ENCODE results near the gene CKS1B.

The CKS1B gene

DNA sequence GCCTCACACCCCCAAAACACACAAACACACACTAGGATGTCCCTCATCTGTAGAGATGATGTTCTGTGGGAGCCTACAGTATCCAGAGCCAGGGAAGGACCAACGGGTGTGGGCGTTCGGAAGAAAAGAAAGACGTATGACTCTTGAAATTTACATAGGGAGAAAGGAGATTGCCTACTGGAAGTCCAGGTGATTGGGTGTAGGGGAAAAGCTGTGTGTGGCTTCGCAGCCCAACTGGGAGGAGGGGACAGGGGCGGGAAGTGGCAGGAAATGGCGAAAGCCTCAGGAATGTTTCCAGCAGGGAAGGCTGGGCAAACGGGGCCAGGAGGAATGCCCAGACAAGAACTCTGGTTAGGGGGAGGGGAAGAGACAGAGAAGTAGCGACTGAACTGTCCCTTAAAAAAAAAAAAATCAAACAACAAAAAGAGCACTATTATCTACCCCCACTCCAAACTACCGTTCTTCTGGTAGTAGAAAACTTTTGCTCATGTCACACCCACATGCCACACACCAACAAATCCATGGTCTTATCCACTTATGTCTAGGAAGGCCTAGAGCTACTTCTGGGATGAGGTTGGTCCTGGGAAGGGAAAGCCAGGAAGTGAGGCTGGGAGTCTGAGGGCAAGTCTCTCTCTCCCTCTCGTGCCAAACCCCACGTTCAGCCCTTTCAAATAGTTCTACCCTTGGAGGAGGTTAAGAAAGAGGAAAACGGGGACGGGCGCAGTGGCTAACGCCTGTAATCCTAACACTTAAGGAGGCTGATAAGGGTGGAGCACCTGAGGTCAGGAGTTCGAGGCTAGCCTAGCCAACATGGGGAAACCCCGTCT, 1.8 kb upstream of the CKS1B start:
- Histone ChIP-seq H3K27ac (replicated peaks) (no peak overlapping the region), H3K4me3 (replicated peaks; ENCODE audit: insufficient read depth, low read length) (peak overlapping the region; percentile 53), H3K27me3 (ENCODE audit: insufficient read depth, poor library complexity, severe bottlenecking) (no peaks in the 10 kb centered on the region)
- no peak for TF ChIP-seq SPI1 (IDR thresholded peaks at IDR 0.05; ENCODE audit: borderline replicate concordance, low read depth)
- TF ChIP-seq CTCF (IDR thresholded peaks at IDR 0.05; ENCODE audit: insufficient read depth, low read length): no peak
- no peak for TF ChIP-seq REST (IDR thresholded peaks at IDR 0.05; ENCODE audit: insufficient replicate concordance, low read depth)
- TF ChIP-seq GABPA (IDR thresholded peaks at IDR 0.05; ENCODE audit: low read depth): no peak
- TF ChIP-seq POLR2AphosphoS5 (IDR thresholded peaks at IDR 0.05; ENCODE audit: low read depth): no peak
- no peak for DNase-seq (ENCODE audit: low read depth in 1 of 2, low spot score in 1 of 2)

DNA sequence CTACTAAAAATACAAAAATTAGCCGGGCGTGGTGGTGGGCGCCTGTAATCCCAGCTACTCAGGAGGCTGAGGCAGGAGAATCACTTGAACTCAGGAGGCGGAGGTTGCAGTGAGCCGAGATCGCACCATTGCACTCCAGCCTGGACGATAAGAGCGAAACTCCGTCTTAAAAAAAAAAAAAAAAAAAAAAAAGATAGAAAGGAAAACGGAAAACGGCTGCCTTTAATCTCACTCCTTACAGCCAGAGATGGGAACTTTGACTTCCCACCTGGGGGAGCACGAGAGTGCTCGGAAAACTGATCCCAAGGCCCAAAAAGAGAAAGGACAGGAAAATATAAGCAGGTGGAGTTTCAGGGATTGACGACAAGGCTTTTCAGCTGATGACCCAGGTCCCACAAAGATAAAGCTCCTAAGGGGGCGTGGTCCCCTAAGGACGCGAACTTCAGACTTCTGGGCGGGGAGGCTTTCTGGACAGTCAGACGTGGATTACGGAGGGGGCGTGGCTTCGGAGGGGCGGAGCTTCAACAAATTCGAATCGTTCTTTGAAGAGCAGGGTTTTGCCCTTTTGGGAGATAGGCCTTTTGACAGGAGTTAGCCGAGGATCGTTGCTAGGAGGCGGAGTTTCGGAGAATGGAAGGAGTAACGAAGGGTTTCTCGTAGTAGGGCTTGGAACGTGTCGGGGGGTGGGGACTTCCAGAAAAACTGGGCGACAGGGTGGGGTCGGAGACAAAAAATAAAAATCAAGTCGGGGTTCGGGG, 958 bp upstream of the CKS1B start:
- Histone ChIP-seq H3K4me3 (replicated peaks; ENCODE audit: insufficient read depth, low read length) (peak overlapping the region; percentile 53), H3K27me3 (ENCODE audit: insufficient read depth, poor library complexity, severe bottlenecking) (no peaks in the 10 kb centered on the region), H3K27ac (replicated peaks) (peak overlapping the region; percentile 96)
- TF ChIP-seq POLR2AphosphoS5 (IDR thresholded peaks at IDR 0.05; ENCODE audit: low read depth) (no peak), REST (IDR thresholded peaks at IDR 0.05; ENCODE audit: insufficient replicate concordance, low read depth) (no peak), SPI1 (IDR thresholded peaks at IDR 0.05; ENCODE audit: borderline replicate concordance, low read depth) (no peak), CTCF (IDR thresholded peaks at IDR 0.05; ENCODE audit: insufficient read depth, low read length) (no peak), GABPA (IDR thresholded peaks at IDR 0.05; ENCODE audit: low read depth) (no peak)
- DNase-seq (ENCODE audit: low read depth in 1 of 2, low spot score in 1 of 2): peak; percentile 85 to 97

DNA sequence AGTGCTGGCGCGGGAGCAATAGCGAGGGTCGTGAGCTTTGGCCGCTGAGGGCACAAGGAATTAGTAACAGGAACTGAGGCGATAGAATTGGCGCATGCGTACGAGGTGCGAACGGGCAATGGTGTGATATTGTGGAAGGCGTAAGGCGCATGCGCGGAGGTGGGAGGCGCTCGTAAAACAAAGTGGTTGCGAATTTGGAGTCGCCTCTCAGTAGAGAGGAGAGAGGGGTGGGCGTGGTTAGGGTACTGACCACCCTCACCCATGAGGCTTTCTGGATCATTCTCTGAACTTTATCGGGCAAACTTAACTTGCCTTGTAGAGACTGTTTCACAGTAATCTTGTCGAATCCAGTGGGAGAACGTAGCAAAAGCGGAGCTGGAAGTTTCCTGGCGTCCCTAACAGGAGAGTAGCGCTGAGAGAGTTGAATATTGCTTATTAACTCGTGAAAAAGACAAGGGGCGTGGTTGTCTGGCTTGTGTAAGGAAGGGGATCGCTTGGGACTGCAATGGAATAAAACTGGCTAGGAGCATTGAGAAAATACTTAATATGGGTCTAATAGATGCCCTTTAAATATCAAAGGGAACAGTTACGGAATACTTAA, 427 bp downstream of the CKS1B start:
- Histone ChIP-seq H3K4me3 (replicated peaks; ENCODE audit: insufficient read depth, low read length) (peak overlapping the region; percentile 83), H3K27me3 (ENCODE audit: insufficient read depth, poor library complexity, severe bottlenecking) (no peaks in the 10 kb centered on the region), H3K27ac (replicated peaks) (peak overlapping the region; percentile 96)
- TF ChIP-seq SPI1 (IDR thresholded peaks at IDR 0.05; ENCODE audit: borderline replicate concordance, low read depth) (peak; percentile 59; the same call in 1 of the 2 replicates), REST (IDR thresholded peaks at IDR 0.05; ENCODE audit: insufficient replicate concordance, low read depth) (no peak), CTCF (IDR thresholded peaks at IDR 0.05; ENCODE audit: insufficient read depth, low read length) (no peak), POLR2AphosphoS5 (IDR thresholded peaks at IDR 0.05; ENCODE audit: low read depth) (peak; percentile 49; the same call in 1 of the 2 replicates), GABPA (IDR thresholded peaks at IDR 0.05; ENCODE audit: low read depth) (no peak)
- DNase-seq (ENCODE audit: low read depth in 1 of 2, low spot score in 1 of 2): peak; percentile 92 to 95

Measured in HL-60 (cell line).